Testis (tissue), 3 donors: ENCODE measurements around the gene COX11. TPM values are rescaled to one million over a fixed set of nuclear protein-coding genes. Genes with fewer than 3 reads are reported as not detected.

ENCODE experiments used
- DNase-seq: peaks from one replicate; pipeline ENCODE4 v3.0.0-alpha.2; 2019
- H3K27ac ChIP-seq, 2 donors: fragments of 200-600 bp; sonication (generic); one replicate each; pipeline ENCODE4 v1.5.1; 2019
- H3K27me3 ChIP-seq: fragments of 200-600 bp; sonication (generic); one replicate; pipeline ENCODE4 v1.5.1; 2019
- H3K36me3 ChIP-seq: fragments of 200-600 bp; sonication (generic); one replicate; pipeline ENCODE4 v1.5.1; 2017; ENCODE audit warnings: low read depth; ENCODE audit errors: missing control alignments
- H3K4me1 ChIP-seq: fragments of 200-600 bp; sonication (generic); one replicate; pipeline ENCODE4 v1.5.1; 2019
- H3K4me3 ChIP-seq, 2 donors: fragments of 200-600 bp; sonication (generic); one replicate each; pipeline ENCODE4 v1.5.1; 2017 to 2019
- H3K9me3 ChIP-seq: fragments of 200-600 bp; sonication (generic); one replicate; pipeline ENCODE4 v1.5.1; 2017
- CTCF ChIP-seq, 3 experiments: fragments of 450-650 bp in 2 of 3; fragments of 200-600 bp in 1 of 3; sonication (generic) in 1 of 3; IDR thresholded peaks; one replicate each; pipeline ENCODE4 v1.5.1; 2016 to 2019; ENCODE audit warnings: antibody characterized with exemption in 3 of 3, mild to moderate bottlenecking in 2 of 3, moderate library complexity in 1 of 3
- POLR2A ChIP-seq: fragments of 450-650 bp; IDR thresholded peaks from one replicate; pipeline ENCODE4 v1.6.1; 2017; ENCODE audit warnings: antibody characterized with exemption, mild to moderate bottlenecking, moderate library complexity
- WGBS, 2 donors: methylation state at CpG; one replicate each; pipeline ENCODE4 v1.1.5; 2018; 5-methylcytosine and 5-hydroxymethylcytosine counted together
- intact Hi-C: fragments of 100-400 bp; cut with DNase I; formaldehyde crosslinking; loops from one replicate; pipeline ENCODE4 v1.15.1; 2023; ENCODE audit warnings: low total_unique reads
- polyA plus RNA-seq: library from polyadenylated mRNA; stranded (reverse); fragments of 350-450 nt; fragmentation: Illumina TruSeq; extraction: RNeasy Lipid Tissue Mini Kit (QIAGEN cat#74804); gene quantifications from one replicate; pipeline ENCODE4 v1.2.3, GENCODE V29; 2014; ENCODE audit warnings: low read depth, low replicate concordance; ENCODE audit not compliant: insufficient read depth
- total RNA-seq, 2 donors: library from RNA; depleted of rRNA; stranded (reverse); fragments of >200 nt; gene quantifications; one replicate each; pipeline ENCODE4 v1.2.3, GENCODE V29; 2016

COX11 gene
- total and polyA plus RNA-seq, 3 donors from 2014 or later, result 47.9 to 67.9 (median 56.2) TPM

DNA sequence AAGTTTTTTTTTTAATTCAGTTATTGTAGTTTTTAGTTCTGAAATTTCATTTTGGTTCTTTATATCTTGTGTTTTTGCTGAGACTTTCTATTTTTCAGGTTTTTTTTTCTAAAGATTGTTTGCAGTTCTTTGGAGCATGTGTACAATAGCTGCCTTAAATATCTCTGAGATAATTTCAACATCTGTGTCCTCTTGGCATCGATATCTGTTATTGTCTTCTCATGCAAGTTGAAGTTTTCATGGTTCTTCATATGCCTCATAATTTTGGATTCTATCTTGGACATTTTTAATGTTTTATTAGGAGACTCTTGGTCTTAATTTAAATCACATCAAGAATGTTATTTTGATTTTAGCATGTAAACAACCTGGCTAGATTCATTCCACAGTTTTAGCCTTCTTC is 22.8 kb downstream of the COX11 start:
- no peaks in the 10 kb centered on the region for H3K27me3 ChIP-seq
- no peak overlapping the region for H3K27ac ChIP-seq
- 93 to 94% methylated on average over 1 of the region's 1 CpG for WGBS, 2 donors
- no peaks in the 10 kb centered on the region for H3K9me3 ChIP-seq
- no peak for DNase-seq
- no peak for TF ChIP-seq CTCF (IDR thresholded peaks at IDR 0.05)
- no peak for TF ChIP-seq POLR2A
- no peak overlapping the region for H3K4me3 ChIP-seq
- H3K36me3 ChIP-seq, result no peaks in the 10 kb centered on the region
- no peaks in the 10 kb centered on the region for H3K4me1 ChIP-seq
- intact Hi-C loops, result no loop called here

GRCh38 chr17:54945231-54945630 is 23.2 kb downstream of the COX11 start:
- no peaks in the 10 kb centered on the region for H3K9me3 ChIP-seq
- H3K36me3 ChIP-seq, result no peaks in the 10 kb centered on the region
- no peak overlapping the region for H3K4me3 ChIP-seq
- H3K4me1 ChIP-seq, result no peaks in the 10 kb centered on the region
- no peak for DNase-seq
- H3K27me3 ChIP-seq, result no peaks in the 10 kb centered on the region
- TF ChIP-seq POLR2A (no peak), CTCF (IDR thresholded peaks at IDR 0.05) (no peak)
- intact Hi-C loops, result no loop called here
- H3K27ac ChIP-seq, result no peak overlapping the region
- WGBS, 2 donors, result 68 to 83% methylated on average over 1 of the region's 1 CpG

DNA sequence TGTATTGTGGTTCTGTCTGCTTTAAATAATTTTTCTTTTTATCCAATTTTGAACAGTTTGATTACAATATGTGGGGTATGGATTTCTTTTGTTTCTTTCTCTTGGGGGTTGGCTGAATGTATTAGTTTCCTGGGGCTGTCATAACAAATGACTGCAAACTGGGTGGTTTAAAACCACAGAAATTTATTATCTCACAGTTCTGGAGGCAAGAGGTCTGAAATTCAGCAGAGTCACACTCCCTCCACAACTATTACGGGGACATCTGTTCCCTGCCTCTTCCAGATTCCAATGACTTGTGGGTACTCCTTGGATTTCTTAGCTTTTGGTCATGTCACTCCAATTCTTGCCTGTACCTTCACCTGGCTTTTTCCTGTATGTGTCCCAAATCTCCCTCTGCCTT is 23.7 kb downstream of the COX11 start:
- Histone ChIP-seq H3K36me3 (no peaks in the 10 kb centered on the region), H3K27me3 (no peaks in the 10 kb centered on the region), H3K4me1 (no peaks in the 10 kb centered on the region), H3K9me3 (no peaks in the 10 kb centered on the region), H3K4me3 (no peak overlapping the region), H3K27ac (no peak overlapping the region)
- intact Hi-C loops, result no loop called here
- TF ChIP-seq POLR2A (no peak), CTCF (IDR thresholded peaks at IDR 0.05) (no peak)
- DNase-seq, result no peak
- WGBS, 2 donors, result 65 to 96% methylated on average over 1 of the region's 1 CpG

- no peaks in the 10 kb centered on the region for H3K4me1 ChIP-seq
- H3K36me3 ChIP-seq, result no peaks in the 10 kb centered on the region
- H3K9me3 ChIP-seq, result no peaks in the 10 kb centered on the region
- WGBS, 2 donors, result 88 to 90% methylated on average over 1 of the region's 1 CpG
- no peak for TF ChIP-seq POLR2A
- TF ChIP-seq CTCF (IDR thresholded peaks at IDR 0.05), result no peak
- H3K27ac ChIP-seq, result no peak overlapping the region
- H3K4me3 ChIP-seq, result no peak overlapping the region
- no peaks in the 10 kb centered on the region for H3K27me3 ChIP-seq
- intact Hi-C loops, result no loop called here
- no peak for DNase-seq
Measured at GRCh38 chr17:54941285-54941684, 27.2 kb downstream of the COX11 start.

DNA sequence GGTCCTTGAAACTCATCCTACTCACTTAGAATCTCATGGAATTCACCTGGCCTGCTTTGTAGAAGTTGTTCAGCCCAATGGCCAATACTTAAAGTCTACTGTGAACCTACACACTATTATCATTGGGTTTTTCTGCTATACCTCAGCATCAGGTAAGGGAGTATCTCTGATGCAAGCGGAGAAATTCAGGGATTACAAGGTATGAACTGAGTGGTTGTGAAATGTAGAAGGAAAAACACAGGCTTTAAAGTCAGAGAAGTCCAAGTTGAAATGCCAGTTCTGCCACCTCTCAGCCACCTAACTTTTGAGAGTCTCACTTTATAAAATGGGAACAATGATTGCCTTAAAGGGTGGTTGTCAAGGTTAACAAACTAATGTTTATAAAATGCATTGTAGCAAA is 31.0 kb downstream of the COX11 start:
- DNase-seq, result no peak
- Histone ChIP-seq H3K4me3 (no peak overlapping the region), H3K27ac (no peak overlapping the region), H3K9me3 (no peaks in the 10 kb centered on the region), H3K36me3 (no peaks in the 10 kb centered on the region), H3K27me3 (no peaks in the 10 kb centered on the region), H3K4me1 (no peaks in the 10 kb centered on the region)
- intact Hi-C loops, result no loop called here
- TF ChIP-seq POLR2A, result no peak
- WGBS, 2 donors, result 98 to 100% methylated on average over 1 of the region's 1 CpG
